ENCODE results near the gene SYT9. TPM values are rescaled to one million over a fixed set of nuclear protein-coding genes. Genes with fewer than 3 reads are reported as not detected.

The SYT9 gene
- total RNA-seq, 2 experiments from 2014 or later, result not detected

GRCh38 chr11:7451952-7452494 is 200.3 kb downstream of the SYT9 start:
- ATAC-seq (no peak), DNase-seq (no peak)
- POLR2A ChIA-PET, result no interaction called here
- CTCF ChIA-PET, result interaction anchor here (0.7 kb wide), 1 partner anchor 173 kb away, joined by 3 read pairs; no protein-coding TSS in a partner anchor
- H3K9me3 Mint-ChIP-seq (ENCODE audit: low read depth), result no peaks in the 10 kb centered on the region
- H3K27ac Mint-ChIP-seq, result no peak overlapping the region
- H3K4me3 Mint-ChIP-seq, result no peak overlapping the region
- no peaks in the 10 kb centered on the region for H3K4me1 Mint-ChIP-seq
- H3K27me3 Mint-ChIP-seq, result no peaks in the 10 kb centered on the region
- intact Hi-C loops (cut with DNase I, micrococcal nuclease), result no loop called here
- H3K36me3 Mint-ChIP-seq (ENCODE audit: low read depth), result no peaks in the 10 kb centered on the region

GRCh38 chr11:7454854-7455253 is 203.2 kb downstream of the SYT9 start:
- no peak for ATAC-seq
- POLR2A ChIA-PET, result no interaction called here

GRCh38 chr11:7457211-7457610 is 205.5 kb downstream of the SYT9 start:
- H3K27ac Mint-ChIP-seq, result no peak overlapping the region
- ATAC-seq, result no peak
- intact Hi-C loops (cut with DNase I, micrococcal nuclease), result no loop called here

More at GRCh38 chr11:7454854-7455253, 203.2 kb downstream of the SYT9 start:
- H3K36me3 Mint-ChIP-seq (ENCODE audit: low read depth), result no peaks in the 10 kb centered on the region
- no peaks in the 10 kb centered on the region for H3K9me3 Mint-ChIP-seq (ENCODE audit: low read depth)
- CTCF ChIA-PET, result interaction anchor here (1.2 to 1.4 kb wide), 2 partner anchors 13 to 102 kb away, joined by 3 to 4 read pairs; no protein-coding TSS in a partner anchor
- H3K4me1 Mint-ChIP-seq, result no peaks in the 10 kb centered on the region
- no peak for DNase-seq
- peaks cover 2% of the 10 kb centered on the region for H3K27me3 Mint-ChIP-seq
- no peak overlapping the region for H3K4me3 Mint-ChIP-seq
- H3K27ac Mint-ChIP-seq, result no peak overlapping the region
- intact Hi-C loops (cut with DNase I, micrococcal nuclease), result no loop called here

GRCh38 chr11:7462706-7463105 is 211.0 kb downstream of the SYT9 start:
- ATAC-seq (no peak), DNase-seq (no peak)
- intact Hi-C loops (cut with DNase I, micrococcal nuclease), result no loop called here
- ChIA-PET POLR2A (interaction anchor here (0.6 kb wide), 1 partner anchor 26 kb away, joined by 3 read pairs; no protein-coding TSS in a partner anchor), CTCF (interaction anchor here (0.7 kb wide), 1 partner anchor 70 kb away, joined by 6 read pairs; no protein-coding TSS in a partner anchor)
- Mint-ChIP-seq H3K27me3 (peaks cover 2% of the 10 kb centered on the region), H3K9me3 (ENCODE audit: low read depth) (no peaks in the 10 kb centered on the region), H3K4me1 (peaks cover 9% of the 10 kb centered on the region), H3K4me3 (no peak overlapping the region), H3K27ac (no peak overlapping the region), H3K36me3 (ENCODE audit: low read depth) (no peaks in the 10 kb centered on the region)

More at GRCh38 chr11:7457211-7457610, 205.5 kb downstream of the SYT9 start:
- H3K27me3 Mint-ChIP-seq, result peaks cover 2% of the 10 kb centered on the region
- no peaks in the 10 kb centered on the region for H3K9me3 Mint-ChIP-seq (ENCODE audit: low read depth)
- no peak overlapping the region for H3K4me3 Mint-ChIP-seq
- POLR2A ChIA-PET, result no interaction called here
- CTCF ChIA-PET, result interaction anchor here (0.7 kb wide), 1 partner anchor 230 kb away, joined by 3 read pairs; no protein-coding TSS in a partner anchor
- peaks cover under 1% of the 10 kb centered on the region for H3K4me1 Mint-ChIP-seq
- no peaks in the 10 kb centered on the region for H3K36me3 Mint-ChIP-seq (ENCODE audit: low read depth)
- DNase-seq, result no peak

GRCh38 chr11:7467652-7468051 is 215.9 kb downstream of the SYT9 start:
- Mint-ChIP-seq H3K36me3 (ENCODE audit: low read depth) (no peaks in the 10 kb centered on the region), H3K27ac (no peak overlapping the region), H3K4me1 (peaks cover 9% of the 10 kb centered on the region), H3K4me3 (no peak overlapping the region), H3K27me3 (no peaks in the 10 kb centered on the region), H3K9me3 (ENCODE audit: low read depth) (no peaks in the 10 kb centered on the region)
- ChIA-PET POLR2A (no interaction called here), CTCF (interaction anchor here (0.7 kb wide), 1 partner anchor 22 kb away, joined by 3 read pairs; no protein-coding TSS in a partner anchor)
- DNase-seq (peak; percentile 21), ATAC-seq (peak; percentile 82)
- intact Hi-C loops (cut with DNase I, micrococcal nuclease), result no loop called here

- ChIA-PET CTCF (no interaction called here), POLR2A (no interaction called here)
- H3K27me3 Mint-ChIP-seq, result no peaks in the 10 kb centered on the region
These were observed 217.7 kb downstream of the SYT9 start for GRCh38 chr11:7469351-7469865.

GRCh38 chr11:7471071-7471470 is 219.4 kb downstream of the SYT9 start:
- CTCF ChIA-PET, result no interaction called here
- peaks cover 3% of the 10 kb centered on the region for H3K4me1 Mint-ChIP-seq
- DNase-seq, result no peak
- no peak overlapping the region for H3K27ac Mint-ChIP-seq
- H3K36me3 Mint-ChIP-seq (ENCODE audit: low read depth), result no peaks in the 10 kb centered on the region
- no peaks in the 10 kb centered on the region for H3K9me3 Mint-ChIP-seq (ENCODE audit: low read depth)
- ATAC-seq, result no peak
- POLR2A ChIA-PET, result no interaction called here
- no peak overlapping the region for H3K4me3 Mint-ChIP-seq
- H3K27me3 Mint-ChIP-seq, result peaks cover under 1% of the 10 kb centered on the region
- intact Hi-C loops (cut with DNase I, micrococcal nuclease), result no loop called here

More at GRCh38 chr11:7469351-7469865, 217.7 kb downstream of the SYT9 start:
- H3K9me3 Mint-ChIP-seq (ENCODE audit: low read depth), result no peaks in the 10 kb centered on the region
- DNase-seq, result no peak
- H3K36me3 Mint-ChIP-seq (ENCODE audit: low read depth), result no peaks in the 10 kb centered on the region
- peaks cover 3% of the 10 kb centered on the region for H3K4me1 Mint-ChIP-seq
- no peak for ATAC-seq
- intact Hi-C loops (cut with DNase I, micrococcal nuclease), result no loop called here
- H3K4me3 Mint-ChIP-seq, result no peak overlapping the region
- H3K27ac Mint-ChIP-seq, result no peak overlapping the region

- Mint-ChIP-seq H3K4me3 (no peak overlapping the region), H3K27ac (no peak overlapping the region), H3K36me3 (ENCODE audit: low read depth) (no peaks in the 10 kb centered on the region), H3K9me3 (ENCODE audit: low read depth) (no peaks in the 10 kb centered on the region), H3K27me3 (peaks cover 2% of the 10 kb centered on the region), H3K4me1 (no peaks in the 10 kb centered on the region)
- ATAC-seq (no peak), DNase-seq (no peak)
- POLR2A ChIA-PET, result no interaction called here
- CTCF ChIA-PET, result interaction anchor here (0.9 kb wide), 1 partner anchor 196 kb away, joined by 5 read pairs; no protein-coding TSS in a partner anchor
- intact Hi-C loops (cut with DNase I, micrococcal nuclease), result no loop called here
These were observed 222.0 kb downstream of the SYT9 start for GRCh38 chr11:7473717-7474116.

GRCh38 chr11:7480113-7480512 is 228.4 kb downstream of the SYT9 start:
- intact Hi-C loops (cut with DNase I, micrococcal nuclease), result no loop called here
- H3K27me3 Mint-ChIP-seq, result peaks cover 2% of the 10 kb centered on the region
- H3K4me1 Mint-ChIP-seq, result no peaks in the 10 kb centered on the region
- POLR2A ChIA-PET, result no interaction called here
- DNase-seq (no peak), ATAC-seq (no peak)
- H3K4me3 Mint-ChIP-seq, result no peak overlapping the region
- no peak overlapping the region for H3K27ac Mint-ChIP-seq
- no peaks in the 10 kb centered on the region for H3K36me3 Mint-ChIP-seq (ENCODE audit: low read depth)
- no peaks in the 10 kb centered on the region for H3K9me3 Mint-ChIP-seq (ENCODE audit: low read depth)
- CTCF ChIA-PET, result no interaction called here

- ChIA-PET CTCF (interaction anchor here (0.8 kb wide), 1 partner anchor 294 kb away, joined by 4 read pairs; no protein-coding TSS in a partner anchor), POLR2A (no interaction called here)
- no peak overlapping the region for H3K27ac Mint-ChIP-seq
- H3K27me3 Mint-ChIP-seq, result no peaks in the 10 kb centered on the region
- H3K9me3 Mint-ChIP-seq (ENCODE audit: low read depth), result no peaks in the 10 kb centered on the region
- intact Hi-C loops (cut with DNase I, micrococcal nuclease), result no loop called here
- ATAC-seq (no peak), DNase-seq (no peak)
- no peaks in the 10 kb centered on the region for H3K36me3 Mint-ChIP-seq (ENCODE audit: low read depth)
- no peak overlapping the region for H3K4me3 Mint-ChIP-seq
- H3K4me1 Mint-ChIP-seq, result no peaks in the 10 kb centered on the region
These were observed 232.4 kb downstream of the SYT9 start for GRCh38 chr11:7484131-7484530.

- Mint-ChIP-seq H3K4me3 (no peak overlapping the region), H3K27ac (no peak overlapping the region), H3K4me1 (no peaks in the 10 kb centered on the region), H3K9me3 (ENCODE audit: low read depth) (no peaks in the 10 kb centered on the region), H3K27me3 (no peaks in the 10 kb centered on the region), H3K36me3 (ENCODE audit: low read depth) (no peaks in the 10 kb centered on the region)
- intact Hi-C loops (cut with DNase I, micrococcal nuclease), result no loop called here
- no peak for ATAC-seq
- DNase-seq, result no peak
- ChIA-PET CTCF (interaction anchor here (0.6 to 0.9 kb wide), 2 partner anchors 87 to 387 kb away, joined by 3 read pairs; no protein-coding TSS in a partner anchor), POLR2A (no interaction called here)
These were observed 232.9 kb downstream of the SYT9 start for GRCh38 chr11:7484645-7485044.

All from activated CD4-positive, alpha-beta T cell treated with anti-CD3 and anti-CD28 coated beads for 36 hours (primary cell).